Medulla oblongata (tissue), 1 donor: ENCODE data around the gene SPCS3.
"Not testable (repeated sequence)": the region's sequence is repeated elsewhere in the genome, so short reads cannot be mapped to it uniquely, and the experiment has no call there.

Source experiments
- DNase-seq: peaks from one replicate; pipeline ENCODE4 v3.0.0-alpha.2; 2015; ENCODE audit errors: extremely low spot score

The SPCS3 gene

GRCh38 chr4:176319704-176320339 lies at the start of gene SPCS3:
SPCS3 (plus strand) TSS chr4:176319966; CDS start chr4:176320077, 111 bp downstream.
- DNase-seq, result peak; percentile 99

GRCh38 chr4:176270669-176271068 lies 49.1 kb upstream of the SPCS3 start:
- no peak for DNase-seq

DNA sequence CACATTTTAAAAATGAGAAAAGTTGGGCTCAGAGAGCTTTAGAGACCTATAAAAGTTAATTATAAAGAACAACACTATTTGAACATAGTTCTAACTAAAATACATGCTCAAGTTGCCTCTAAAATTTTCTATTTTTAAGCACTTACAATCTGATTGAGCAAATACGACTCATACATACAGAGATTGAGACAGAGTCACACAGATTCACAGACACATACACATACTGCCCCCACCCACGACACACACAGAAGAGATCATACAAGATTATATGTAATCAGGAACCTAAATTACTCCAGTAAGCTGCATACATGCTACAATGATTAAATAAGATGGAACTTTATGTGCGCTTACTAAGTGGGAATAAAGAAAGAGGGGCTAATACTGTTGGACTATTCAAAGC lies 48.0 kb upstream of the SPCS3 start:
- DNase-seq, result no peak

DNA sequence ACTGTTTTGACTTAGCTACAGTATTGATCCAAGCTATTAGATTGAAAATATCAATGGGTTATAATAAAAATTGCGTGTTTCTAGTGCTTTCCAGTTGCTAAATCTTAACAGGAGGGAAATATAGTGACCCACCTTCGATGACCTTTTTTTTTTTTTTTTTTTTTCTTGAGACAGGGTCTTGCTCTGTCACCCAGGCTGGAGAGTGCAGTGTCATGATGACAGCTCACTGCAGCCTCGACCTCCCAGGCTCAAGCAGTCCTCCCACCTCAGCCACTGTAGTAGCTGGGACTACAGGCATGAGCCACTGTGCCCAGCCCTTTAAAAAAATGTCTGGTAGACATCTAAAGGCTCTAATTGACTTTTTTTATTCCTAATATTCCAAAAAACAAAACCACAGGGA lies 47.0 kb upstream of the SPCS3 start:
- DNase-seq, result no peak

DNA sequence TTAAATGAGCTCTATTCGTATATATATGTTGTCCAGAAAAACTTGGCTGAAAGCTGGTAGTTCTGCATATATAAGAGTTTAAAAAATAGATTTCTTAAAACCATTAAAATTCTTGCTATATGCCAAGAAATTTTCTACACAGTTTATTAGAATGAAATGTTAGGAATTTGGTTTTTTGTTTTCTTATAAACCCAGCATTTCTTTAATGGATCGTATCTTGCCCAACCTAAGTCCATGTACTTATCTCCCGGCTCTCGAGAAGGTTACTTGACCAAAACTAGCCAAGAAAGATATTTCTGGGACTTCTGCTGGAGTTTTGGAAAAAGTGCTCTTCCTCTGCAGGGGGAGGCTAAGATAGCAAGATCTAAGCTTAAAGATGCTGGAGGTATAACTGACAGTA lies 46.0 kb upstream of the SPCS3 start:
- DNase-seq, result no peak

DNA sequence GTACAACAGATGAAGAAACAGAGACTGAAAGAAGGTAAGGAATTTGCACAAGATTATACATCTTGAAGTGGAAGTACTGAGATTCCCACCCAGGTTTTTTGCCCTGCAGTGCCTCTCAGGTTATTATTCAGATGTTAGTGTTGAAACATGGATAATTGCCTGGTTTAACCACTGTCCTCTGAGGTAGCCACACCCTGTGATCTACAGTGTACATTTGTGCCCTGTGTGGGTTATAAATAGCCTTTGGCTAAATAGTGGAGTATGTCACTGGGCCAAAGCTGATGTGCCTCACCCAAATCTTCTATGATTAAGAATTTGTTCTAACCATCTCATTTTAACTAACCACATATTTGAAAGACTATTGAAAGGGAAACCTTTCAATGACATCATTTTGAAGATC lies 45.3 kb upstream of the SPCS3 start:
- no peak for DNase-seq

DNA sequence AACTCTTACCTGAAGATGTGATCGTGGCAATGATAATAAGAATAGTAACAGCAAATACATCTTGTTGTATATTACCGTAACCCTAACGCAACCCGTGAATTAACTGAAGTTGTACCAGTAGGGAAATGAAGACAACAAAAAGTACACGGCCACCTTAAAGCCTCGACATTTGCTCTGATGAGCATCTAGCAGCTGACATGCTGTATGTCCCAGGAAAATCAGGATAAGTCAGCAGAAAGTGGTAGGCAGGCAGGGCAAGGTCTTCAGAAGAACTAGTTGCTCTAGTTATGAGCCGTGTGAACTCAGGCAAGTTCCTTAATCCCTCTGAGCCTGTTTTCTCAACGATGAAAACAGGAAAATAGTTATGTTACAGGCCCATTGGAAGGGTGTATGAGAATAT lies 43.1 kb upstream of the SPCS3 start:
- DNase-seq, result no peak

- DNase-seq, result peak; percentile 65
Observed at GRCh38 chr4:176277162-176277904, 42.4 kb upstream of the SPCS3 start.

GRCh38 chr4:176279560-176279959 lies 40.2 kb upstream of the SPCS3 start:
- not testable (repeated sequence) for DNase-seq

- no peak for DNase-seq
Observed at GRCh38 chr4:176286728-176287127, 33.0 kb upstream of the SPCS3 start.

- DNase-seq, result peak; percentile 9
Observed at GRCh38 chr4:176287546-176287945, 32.2 kb upstream of the SPCS3 start.

DNA sequence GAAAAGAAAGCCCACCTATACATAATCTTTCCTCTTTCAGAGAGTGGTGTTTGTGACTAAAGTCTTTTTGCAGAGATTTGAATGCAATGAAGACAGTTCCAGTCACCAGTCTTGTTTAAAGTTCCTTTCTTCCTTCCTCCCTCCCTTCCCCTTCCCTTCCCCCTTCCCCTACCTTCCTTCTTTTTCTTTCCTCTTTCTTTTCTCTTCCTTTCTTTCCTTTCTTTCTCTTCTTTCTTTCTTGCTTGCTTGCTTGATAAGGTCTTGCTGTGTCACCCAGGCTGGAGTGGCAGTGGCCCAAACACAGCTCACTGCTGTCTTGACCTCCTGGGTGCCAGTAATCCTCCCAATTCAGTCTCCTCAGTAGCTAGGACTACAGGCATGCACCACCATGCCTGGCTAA lies 31.7 kb upstream of the SPCS3 start:
- DNase-seq, result no peak

DNA sequence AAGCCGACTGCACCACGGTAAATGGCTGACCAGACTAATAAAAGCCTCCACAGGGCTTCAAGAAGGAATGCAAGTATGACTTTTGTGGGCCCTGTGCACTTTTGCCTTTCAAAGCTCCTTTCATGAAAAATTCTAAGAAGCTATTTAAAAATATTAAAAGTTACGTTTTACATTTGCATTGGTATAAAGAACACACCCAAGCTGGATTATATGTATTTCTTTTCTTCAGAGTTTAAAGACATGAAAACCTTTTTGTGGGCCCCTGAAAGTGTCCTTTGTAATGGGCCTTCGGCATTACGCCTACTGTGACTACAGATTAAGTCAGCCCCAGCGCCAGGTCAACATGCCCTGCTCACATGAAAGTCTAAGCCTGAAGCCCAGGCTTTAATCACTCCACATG lies 30.2 kb upstream of the SPCS3 start:
- no peak for DNase-seq

DNA sequence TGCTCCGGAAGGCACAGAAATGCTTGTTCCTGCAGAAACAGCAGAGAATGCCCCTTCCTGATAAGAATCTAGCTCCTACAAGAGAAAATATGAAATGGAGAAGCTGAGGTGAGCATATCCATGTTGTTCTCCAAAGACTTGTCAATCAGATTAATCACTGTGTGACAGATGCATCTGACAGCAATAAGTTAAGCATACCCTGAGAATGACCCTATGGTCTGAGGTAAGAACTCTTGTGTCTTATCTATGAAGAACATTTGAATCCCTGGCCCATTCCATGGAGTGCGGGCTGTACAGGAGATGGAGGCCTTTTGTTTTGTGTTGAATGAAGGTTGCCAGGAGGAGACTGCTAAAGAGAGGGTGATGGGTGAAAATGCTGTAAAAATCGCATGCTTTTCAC lies 29.2 kb upstream of the SPCS3 start:
- DNase-seq, result no peak

- DNase-seq, result no peak
Observed at GRCh38 chr4:176291748-176292147, 28.0 kb upstream of the SPCS3 start.

DNA sequence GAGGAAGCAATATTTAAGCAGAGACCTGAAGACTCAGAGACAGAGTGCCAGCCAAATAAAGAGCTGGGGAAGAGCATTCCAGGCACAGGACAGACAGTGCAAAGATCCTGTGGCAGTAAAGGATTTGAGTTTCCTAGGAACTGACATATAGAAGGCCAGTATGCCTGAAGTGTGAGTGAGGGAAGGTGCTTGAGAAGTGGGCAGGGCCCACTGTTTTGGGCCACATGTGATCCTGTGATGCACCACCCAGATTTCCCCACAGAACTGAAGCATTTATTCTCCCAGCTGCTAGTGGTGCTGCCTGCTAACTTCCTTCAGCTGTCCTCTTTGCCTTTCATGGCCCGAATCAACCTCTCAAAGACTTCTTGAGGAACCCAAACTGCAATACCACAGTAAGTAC lies 26.8 kb upstream of the SPCS3 start:
- DNase-seq, result no peak

GRCh38 chr4:176293660-176294059 lies 26.1 kb upstream of the SPCS3 start:
- no peak for DNase-seq

DNA sequence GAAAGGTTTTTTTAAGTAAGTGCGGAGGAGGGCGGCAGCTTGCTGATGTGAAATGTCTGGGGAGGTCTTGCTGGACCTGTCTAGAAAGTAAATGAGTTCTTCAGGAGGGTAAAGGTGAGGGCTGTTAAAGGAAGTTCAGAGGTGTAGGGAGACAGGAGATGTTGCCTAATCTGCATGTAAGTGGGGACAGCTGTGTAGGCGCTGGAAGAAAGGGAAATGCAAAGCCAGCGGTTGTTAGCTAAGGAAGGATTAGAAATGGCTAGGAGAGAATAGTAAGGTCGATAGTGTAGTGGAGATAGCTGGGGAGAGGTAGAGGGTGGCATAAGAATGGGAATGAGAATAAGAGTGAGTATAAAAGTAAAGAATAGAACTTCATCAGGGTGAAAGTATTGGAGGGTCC lies 23.9 kb upstream of the SPCS3 start:
- not testable (repeated sequence) for DNase-seq

DNA sequence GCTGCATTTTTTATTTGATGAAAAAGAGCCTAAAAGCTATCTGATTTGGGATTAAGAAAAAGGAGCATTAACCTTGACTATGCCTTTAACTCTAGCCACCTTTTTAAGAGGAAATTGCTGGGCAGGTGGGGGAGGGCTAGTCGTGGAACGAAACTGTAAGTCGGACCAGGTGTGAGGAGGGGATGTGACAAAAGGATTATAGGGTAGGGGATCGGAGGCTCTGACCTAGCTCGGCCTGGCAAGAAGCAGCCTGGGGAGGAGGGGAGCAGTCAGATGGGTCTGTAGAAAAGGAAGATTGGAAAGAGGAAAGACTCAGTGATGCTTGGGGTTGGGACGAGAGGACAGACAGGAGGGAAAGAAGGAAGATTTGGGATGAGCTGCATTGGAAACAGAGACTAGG lies 21.1 kb upstream of the SPCS3 start:
- no peak for DNase-seq

DNA sequence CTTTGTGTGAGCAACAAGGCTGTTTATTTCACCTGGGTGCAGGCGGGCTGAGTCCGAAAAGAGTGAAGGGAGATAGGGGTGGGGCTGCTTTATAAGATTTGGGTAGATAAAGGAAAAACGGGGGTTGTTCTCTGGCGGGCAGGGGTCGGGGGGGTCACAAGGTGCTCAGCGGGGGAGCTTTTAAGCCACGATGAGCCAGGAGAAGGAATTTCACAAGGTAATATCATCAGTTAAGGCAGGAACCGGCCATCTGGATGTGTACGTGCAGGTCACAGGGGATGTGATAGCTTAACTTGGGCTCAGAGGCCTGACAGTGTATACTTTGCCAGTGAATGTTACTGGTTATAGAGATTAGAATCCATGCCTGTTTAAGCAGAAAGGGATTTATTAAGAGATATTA lies 19.7 kb upstream of the SPCS3 start:
- no peak for DNase-seq

- no peak for DNase-seq
Observed at GRCh38 chr4:176300565-176300964, 19.2 kb upstream of the SPCS3 start.

- no peak for DNase-seq
Observed at GRCh38 chr4:176302283-176303275, 17.2 kb upstream of the SPCS3 start.
